Stimulated activated naive CD8-positive, alpha-beta T cell treated with anti-CD3 and anti-CD28 coated beads, Interleukin-15, amount 100 ng/mL, for 72 hours (primary cell): ENCODE results near the gene SP100.
"Not testable (repeated sequence)": the region's sequence is repeated elsewhere in the genome, so short reads cannot be mapped to it uniquely, and the experiment has no call there.

ENCODE experiments used
- ATAC-seq: fragments of 150-1000 bp; cut with Tn5 transposase; 2 replicates; pipeline ENCODE4 v1.10.0; 2021; ENCODE audit warnings: mild to moderate bottlenecking, moderate library complexity
- DNase-seq, 2 donors: peaks; one replicate each; pipeline ENCODE4 v3.0.0; 2021 to 2022
- H3K27ac Mint-ChIP-seq, 2 donors: one replicate each; pipeline ENCODE4 v1.8.0; 2022; ENCODE audit warnings: mild to moderate bottlenecking in 2 of 2, mixed read lengths in 2 of 2, moderate library complexity in 2 of 2
- H3K27me3 Mint-ChIP-seq: one replicate; pipeline ENCODE4 v1.8.0; 2022; ENCODE audit warnings: mixed read lengths
- H3K4me1 Mint-ChIP-seq: one replicate; pipeline ENCODE4 v1.8.0; 2022; ENCODE audit warnings: mild to moderate bottlenecking, mixed read lengths
- H3K4me3 Mint-ChIP-seq, 2 donors: one replicate each; pipeline ENCODE4 v1.8.0; 2022; ENCODE audit warnings: mild to moderate bottlenecking in 2 of 2, mixed read lengths in 2 of 2, moderate library complexity in 1 of 2
- H3K9me3 Mint-ChIP-seq, 2 donors: one replicate each; pipeline ENCODE4 v1.8.0; 2022; ENCODE audit warnings: mixed read lengths in 2 of 2

Gene SP100

DNA sequence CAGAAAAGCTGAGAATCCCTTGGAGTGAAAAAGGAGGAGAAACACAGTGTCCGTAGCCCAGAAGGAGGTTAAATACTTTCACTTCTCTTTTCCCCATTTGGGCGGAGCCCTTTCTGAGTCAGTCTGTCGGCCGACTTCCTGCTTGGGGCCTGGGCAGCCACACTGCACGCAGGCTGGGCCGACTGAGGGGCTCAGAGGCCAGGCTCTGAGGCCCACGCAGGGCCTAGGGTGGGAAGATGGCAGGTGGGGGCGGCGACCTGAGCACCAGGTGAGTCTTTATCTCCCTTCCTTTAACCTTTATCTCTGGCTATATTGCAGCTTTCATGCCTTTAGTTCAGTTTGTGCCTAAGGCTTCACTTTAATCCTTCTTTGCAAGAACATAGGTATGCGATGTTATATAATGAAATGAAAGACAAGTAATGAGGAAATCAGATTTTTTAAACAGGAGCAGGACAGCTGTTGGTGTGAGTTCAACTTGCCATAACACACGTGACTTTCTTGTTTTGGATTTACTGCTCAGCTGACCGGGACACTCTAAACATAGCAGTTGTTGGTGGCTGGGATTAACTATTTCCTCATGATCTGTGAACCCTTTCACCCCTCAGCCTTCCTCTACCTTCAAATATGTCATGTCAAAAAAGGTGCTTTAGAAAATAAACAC lies at the start of gene SP100:
Gene SP100, plus strand, starts transcription at position 141 of the 661 bp plus-strand sequence. Its CDS starts 96 bp downstream, at position 237.
- Mint-ChIP-seq H3K27me3 (no peaks in the 10 kb centered on the region), H3K27ac (peak within 1 kb of the TSS; percentile 99), H3K4me3 (peak within 1 kb of the TSS; percentile 93 to 95), H3K9me3 (no peaks in the 10 kb centered on the region), H3K4me1 (peaks cover 76% of the 10 kb centered on the region)
- DNase-seq (peak; percentile 83 to 87), ATAC-seq (peak; percentile 91)

DNA sequence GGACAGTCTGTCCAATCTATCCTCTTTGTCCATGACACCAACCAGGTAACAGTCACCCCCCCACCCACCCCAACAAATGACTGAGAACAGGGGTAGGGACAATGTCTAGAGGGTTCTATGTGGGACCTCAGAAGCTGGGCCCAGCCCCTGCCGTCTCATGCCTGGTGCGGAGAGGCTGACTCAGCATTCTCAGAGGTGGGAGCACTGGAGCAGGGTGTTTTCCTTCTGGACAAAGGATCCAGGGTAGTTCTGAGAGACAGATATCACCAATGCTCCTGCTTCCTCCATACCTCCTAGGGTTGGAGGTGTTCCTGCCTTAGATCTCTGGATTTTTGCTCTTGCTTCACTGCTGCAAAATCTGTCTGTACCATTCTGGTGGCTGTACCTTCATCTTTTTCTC lies 33.9 kb upstream of the SP100 start:
- Mint-ChIP-seq H3K27ac (no peak overlapping the region), H3K4me1 (peaks cover 7% of the 10 kb centered on the region), H3K9me3 (no peaks in the 10 kb centered on the region)

DNA sequence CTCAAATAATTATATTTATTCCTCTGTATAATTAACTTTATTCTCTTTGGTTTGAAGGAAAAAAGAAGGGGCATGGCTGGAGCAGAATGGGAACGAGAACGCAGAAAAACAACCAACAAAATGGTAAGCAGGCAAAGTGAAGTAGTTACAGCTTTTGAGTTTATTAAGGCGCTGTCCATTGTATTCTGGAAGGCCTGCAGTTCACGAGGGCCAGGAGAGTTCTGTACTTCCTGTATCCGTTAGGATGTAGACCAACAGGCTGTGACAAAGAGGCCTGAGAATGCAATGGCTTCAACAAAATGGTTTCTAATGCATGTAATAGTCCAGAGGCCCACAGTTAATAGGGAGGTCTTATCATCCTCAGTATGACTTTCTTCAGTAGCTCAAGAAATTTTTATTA lies 32.5 kb upstream of the SP100 start:
- Mint-ChIP-seq H3K27me3 (no peaks in the 10 kb centered on the region), H3K9me3 (no peaks in the 10 kb centered on the region), H3K27ac (no peak overlapping the region), H3K4me1 (peaks cover 2% of the 10 kb centered on the region), H3K4me3 (no peak overlapping the region)
- DNase-seq (no peak), ATAC-seq (no peak)

More for the DNA sequence above, 33.9 kb upstream of the SP100 start:
- no peak overlapping the region for H3K4me3 Mint-ChIP-seq
- no peaks in the 10 kb centered on the region for H3K27me3 Mint-ChIP-seq
- DNase-seq (no peak), ATAC-seq (no peak)

DNA sequence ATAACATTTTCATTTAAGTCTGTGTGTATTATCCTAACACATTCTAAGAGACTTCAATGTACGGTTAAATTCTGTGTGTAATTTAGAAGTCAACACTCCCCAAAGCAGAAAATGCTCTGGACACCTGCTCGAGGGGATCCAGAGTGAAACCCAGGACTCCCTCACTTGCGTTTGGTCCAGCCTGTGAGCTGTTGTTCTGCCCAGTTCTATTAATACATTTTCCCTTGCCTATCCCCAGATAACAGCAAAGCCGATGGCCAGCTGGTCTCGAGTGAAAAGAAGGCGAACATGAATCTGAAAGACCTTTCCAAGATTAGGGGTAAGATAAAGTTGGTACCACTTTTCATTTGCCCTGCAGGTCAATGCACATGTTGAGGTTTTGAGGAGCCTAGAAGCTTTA lies 31.0 kb upstream of the SP100 start:
- no peaks in the 10 kb centered on the region for H3K9me3 Mint-ChIP-seq
- no peak overlapping the region for H3K27ac Mint-ChIP-seq
- DNase-seq (no peak), ATAC-seq (no peak)
- H3K27me3 Mint-ChIP-seq: no peaks in the 10 kb centered on the region
- H3K4me3 Mint-ChIP-seq: no peak overlapping the region
- no peaks in the 10 kb centered on the region for H3K4me1 Mint-ChIP-seq

DNA sequence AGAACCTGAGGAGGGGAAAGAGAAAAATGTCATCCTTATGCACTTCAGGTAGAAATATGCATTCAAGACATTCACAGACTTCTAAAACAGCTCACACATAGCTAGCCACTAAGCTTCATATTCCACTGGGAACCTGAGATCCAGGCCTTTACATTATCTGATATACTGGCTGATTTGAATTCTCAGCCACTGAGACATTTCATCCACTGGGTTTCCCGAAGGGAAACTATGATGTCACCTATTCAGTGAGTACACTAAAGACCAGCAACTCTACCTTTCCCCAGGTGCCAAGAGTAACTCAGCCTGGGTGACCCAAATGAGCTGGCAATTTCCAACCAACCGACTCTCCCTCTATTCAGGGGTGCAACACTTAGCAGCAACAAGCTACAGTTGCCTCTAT lies 21.7 kb upstream of the SP100 start:
- no peak for ATAC-seq

DNA sequence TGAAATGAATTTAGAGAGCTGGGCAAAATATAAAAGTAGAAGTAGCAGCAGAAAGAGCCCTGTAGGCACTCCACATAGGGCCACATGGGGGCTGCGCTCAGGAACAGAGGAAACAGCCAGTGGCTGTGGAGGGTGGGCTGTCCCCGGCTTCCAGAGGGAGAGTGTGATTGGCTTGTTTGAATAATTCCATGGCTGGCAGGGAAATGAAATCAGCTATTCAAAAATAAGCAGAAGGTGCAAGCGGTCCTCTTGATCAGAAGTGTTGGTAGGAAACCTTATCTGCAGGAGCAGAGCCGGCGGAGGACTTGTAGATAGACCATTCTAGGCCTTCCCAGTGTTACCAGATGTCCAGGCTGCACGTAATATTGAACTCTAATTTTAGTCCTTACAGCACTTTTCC lies 17.3 kb upstream of the SP100 start:
- H3K27me3 Mint-ChIP-seq, ATAC-seq, DNase-seq, H3K4me1 Mint-ChIP-seq, H3K4me3 Mint-ChIP-seq, H3K9me3 Mint-ChIP-seq: not testable (repeated sequence)
- H3K27ac Mint-ChIP-seq: peak overlapping the region in 1 of 2 donors; percentile 92

More for the DNA sequence above, 21.7 kb upstream of the SP100 start:
- no peak for DNase-seq
- Mint-ChIP-seq H3K27ac (no peak overlapping the region), H3K4me1 (no peaks in the 10 kb centered on the region), H3K27me3 (no peaks in the 10 kb centered on the region), H3K9me3 (no peaks in the 10 kb centered on the region), H3K4me3 (no peak overlapping the region)

DNA sequence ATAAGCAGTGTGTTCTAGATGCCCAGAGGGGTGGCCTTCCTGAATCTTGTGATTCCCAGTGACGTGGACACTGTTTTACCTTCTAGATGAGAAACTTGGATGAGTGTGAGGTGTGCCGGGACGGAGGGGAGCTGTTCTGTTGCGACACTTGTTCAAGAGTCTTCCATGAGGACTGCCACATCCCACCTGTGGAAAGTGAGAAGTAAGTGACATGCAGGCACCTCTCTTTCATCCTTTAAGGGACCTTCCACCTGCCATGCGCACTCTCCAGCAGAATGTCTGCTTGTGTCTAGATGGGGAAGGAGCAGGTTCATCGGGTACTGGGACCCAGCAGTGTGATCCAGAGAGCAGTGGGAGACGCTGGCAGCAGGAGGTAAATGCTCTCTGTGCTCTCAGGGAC lies 16.0 kb upstream of the SP100 start:
- Mint-ChIP-seq H3K27ac (peak overlapping the region in 1 of 2 donors; percentile 55), H3K4me3 (no peak overlapping the region), H3K27me3 (no peaks in the 10 kb centered on the region), H3K9me3 (no peaks in the 10 kb centered on the region), H3K4me1 (no peaks in the 10 kb centered on the region)
- ATAC-seq (no peak), DNase-seq (no peak)

DNA sequence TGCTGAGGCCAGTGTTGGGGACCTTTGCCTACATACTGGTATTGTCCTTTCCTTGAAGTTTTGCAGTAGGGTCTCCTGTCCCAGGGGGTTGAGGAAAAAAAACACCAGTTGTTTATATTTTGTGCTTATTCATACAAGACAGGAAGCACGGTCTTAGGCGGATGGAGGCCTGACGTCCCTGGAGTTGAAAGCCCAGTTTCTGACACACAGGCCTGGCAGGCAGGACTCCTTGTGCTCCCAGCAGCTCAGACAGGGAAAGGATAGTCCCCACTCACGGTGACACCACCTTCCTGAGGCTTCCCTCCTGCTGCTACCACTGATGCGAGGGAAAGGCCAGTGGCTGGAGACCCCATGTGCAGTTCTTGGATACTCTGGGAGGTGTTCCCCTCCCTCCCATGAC lies 15.5 kb upstream of the SP100 start:
- Mint-ChIP-seq H3K4me1 (no peaks in the 10 kb centered on the region), H3K4me3 (no peak overlapping the region), H3K27me3 (no peaks in the 10 kb centered on the region), H3K27ac (no peak overlapping the region), H3K9me3 (no peaks in the 10 kb centered on the region)
- no peak for ATAC-seq
- DNase-seq: no peak

DNA sequence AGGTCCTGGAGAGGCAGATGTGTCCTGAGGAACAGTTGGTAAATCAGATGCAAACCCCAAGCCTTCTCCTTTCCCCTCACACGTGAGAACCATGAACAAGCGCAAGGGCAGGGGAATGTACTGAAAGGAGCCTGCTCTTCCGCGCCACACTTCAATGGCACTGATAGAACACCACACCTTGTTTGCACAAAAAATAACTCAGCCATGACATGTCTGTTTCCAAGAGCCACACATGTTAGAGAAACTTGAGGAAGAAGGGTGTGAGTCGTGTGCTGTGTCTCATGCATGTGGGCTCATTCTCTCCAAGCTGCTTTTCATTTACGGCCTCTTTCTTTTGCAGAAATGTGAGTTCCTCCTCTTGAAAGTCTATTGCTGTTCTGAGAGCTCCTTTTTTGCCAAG lies 15.0 kb upstream of the SP100 start:
- not testable (repeated sequence) for H3K4me3 Mint-ChIP-seq, H3K27me3 Mint-ChIP-seq, H3K9me3 Mint-ChIP-seq, DNase-seq, H3K4me1 Mint-ChIP-seq, ATAC-seq, H3K27ac Mint-ChIP-seq

DNA sequence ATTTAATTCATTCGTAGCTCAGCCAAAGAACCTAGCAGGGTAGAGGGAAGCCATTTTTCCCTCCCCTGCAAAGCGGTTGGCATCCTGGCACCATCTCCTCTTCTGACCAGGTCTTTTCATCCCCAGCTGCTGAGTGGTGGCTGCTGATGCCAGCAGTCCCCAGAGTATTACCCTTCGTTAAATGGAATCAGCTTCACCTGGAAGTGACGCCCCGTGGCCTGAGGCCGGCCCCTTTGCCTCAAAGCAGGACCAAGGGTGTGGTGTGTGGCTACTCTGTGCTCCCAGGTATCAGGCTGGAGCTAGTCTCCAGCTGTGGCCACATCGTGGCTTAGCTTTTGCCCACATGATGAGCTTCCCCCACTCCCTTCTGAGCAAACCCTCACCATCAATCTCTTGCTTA lies 12.3 kb upstream of the SP100 start:
- peaks cover 17% of the 10 kb centered on the region for H3K4me1 Mint-ChIP-seq
- H3K27me3 Mint-ChIP-seq: no peaks in the 10 kb centered on the region
- no peak overlapping the region for H3K4me3 Mint-ChIP-seq
- H3K27ac Mint-ChIP-seq: peak overlapping the region; percentile 29 to 64
- ATAC-seq (no peak), DNase-seq (no peak)
- H3K9me3 Mint-ChIP-seq: peaks cover 0 to 6% of the 10 kb centered on the region in 2 donors

DNA sequence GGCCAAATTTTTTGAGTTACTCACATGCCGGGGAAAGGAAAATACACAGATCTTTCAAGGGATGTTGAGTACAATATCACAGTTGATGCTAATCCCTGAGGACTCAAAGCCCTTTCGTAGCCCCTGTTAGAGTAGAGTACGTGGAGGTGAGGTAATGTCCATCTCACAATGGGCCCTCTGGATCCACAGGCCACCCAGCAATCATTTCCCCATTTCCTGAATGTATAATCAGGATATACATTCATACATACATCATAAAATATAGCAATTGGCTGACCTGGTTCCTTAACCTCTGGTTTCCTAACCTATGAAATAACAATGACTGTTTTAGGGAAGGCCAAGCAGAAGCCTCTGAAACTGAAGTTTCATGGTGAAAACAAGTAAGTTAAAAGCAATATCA lies 10.2 kb upstream of the SP100 start:
- DNase-seq (no peak), ATAC-seq (no peak)
- H3K27ac Mint-ChIP-seq: peak overlapping the region in 1 of 2 donors; percentile 42
- peaks cover 0 to 6% of the 10 kb centered on the region in 2 donors for H3K9me3 Mint-ChIP-seq
- H3K4me1 Mint-ChIP-seq: peaks cover 35% of the 10 kb centered on the region
- no peaks in the 10 kb centered on the region for H3K27me3 Mint-ChIP-seq
- no peak overlapping the region for H3K4me3 Mint-ChIP-seq

DNA sequence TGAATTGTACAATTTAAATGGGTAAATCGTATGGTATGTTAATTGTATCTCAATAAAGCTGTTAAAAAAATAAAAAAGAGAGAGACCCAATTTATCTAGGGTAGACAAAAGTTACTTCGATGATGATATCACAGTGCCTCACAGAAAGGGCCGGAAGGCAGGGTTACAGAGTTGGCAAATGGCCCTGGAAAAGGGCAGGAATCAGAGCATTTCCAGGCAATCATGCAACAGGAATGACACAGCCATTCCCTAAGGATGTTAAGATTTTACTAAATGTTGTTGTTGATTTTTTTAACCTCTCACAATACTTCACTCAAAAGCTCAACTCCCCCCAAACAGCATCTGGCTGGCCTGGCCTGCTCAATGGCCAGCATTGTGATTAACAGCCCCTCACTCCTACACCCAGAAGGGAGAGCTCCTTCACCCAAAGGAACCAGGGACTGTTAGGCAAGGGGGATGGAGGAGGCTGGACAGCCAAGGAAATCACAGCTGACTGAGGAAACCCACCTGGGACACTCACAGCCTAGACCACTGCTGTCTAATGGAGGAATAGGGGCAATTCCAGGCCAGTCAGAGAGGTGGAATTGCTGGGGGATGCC lies 7.7 kb upstream of the SP100 start:
- Mint-ChIP-seq H3K4me3 (no peak overlapping the region), H3K9me3 (peaks cover 0 to 6% of the 10 kb centered on the region in 2 donors), H3K27me3 (no peaks in the 10 kb centered on the region), H3K27ac (no peak overlapping the region), H3K4me1 (peaks cover 58% of the 10 kb centered on the region)
- ATAC-seq (no peak), DNase-seq (no peak)

DNA sequence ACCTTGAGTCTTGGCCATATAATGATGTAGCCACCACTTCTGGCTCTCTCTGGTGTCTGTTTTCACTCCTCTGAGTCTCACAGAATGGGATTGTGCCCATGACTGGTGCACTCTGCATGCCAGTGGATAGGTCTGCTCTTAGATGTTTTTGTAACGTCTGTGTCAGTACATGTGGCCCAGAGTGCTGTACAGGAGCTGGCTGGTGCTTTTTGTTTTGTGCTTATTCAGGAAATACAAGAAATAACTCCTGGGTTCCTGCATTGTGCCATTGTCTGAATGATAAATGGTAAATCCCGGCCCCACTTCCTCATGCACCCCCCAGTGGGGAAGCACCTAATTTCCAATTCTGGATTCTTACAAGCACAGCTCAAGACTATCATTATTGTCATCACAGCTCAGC lies 6.7 kb upstream of the SP100 start:
- not testable (repeated sequence) for H3K9me3 Mint-ChIP-seq, H3K27me3 Mint-ChIP-seq, ATAC-seq, DNase-seq, H3K4me3 Mint-ChIP-seq, H3K27ac Mint-ChIP-seq
- peaks cover 67% of the 10 kb centered on the region for H3K4me1 Mint-ChIP-seq

DNA sequence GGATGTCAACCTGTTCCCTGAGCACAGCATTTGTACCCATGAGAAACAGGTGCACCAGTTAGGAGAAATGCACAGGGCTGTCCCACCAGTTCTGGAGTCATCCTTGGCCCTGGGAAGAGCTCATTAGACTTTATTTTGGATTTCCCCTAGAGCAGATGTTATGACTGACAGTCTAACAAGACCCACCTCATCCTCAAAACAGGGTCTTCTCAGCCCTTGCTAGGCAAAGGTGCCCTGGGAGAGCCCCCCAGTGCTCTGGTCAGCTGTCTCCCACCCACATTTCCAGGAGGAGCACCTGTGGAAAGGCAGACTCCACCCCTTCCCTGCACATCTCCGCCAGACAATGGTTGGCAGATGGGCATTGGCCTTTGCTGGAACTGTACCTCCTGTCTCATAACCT lies 5.7 kb upstream of the SP100 start:
- Mint-ChIP-seq H3K9me3 (peaks cover 0 to 6% of the 10 kb centered on the region in 2 donors), H3K27me3 (no peaks in the 10 kb centered on the region), H3K4me1 (peaks cover 77% of the 10 kb centered on the region), H3K4me3 (peak overlapping the region in 1 of 2 donors; percentile 94), H3K27ac (peak overlapping the region in 1 of 2 donors; percentile 42)
- ATAC-seq (no peak), DNase-seq (no peak)

DNA sequence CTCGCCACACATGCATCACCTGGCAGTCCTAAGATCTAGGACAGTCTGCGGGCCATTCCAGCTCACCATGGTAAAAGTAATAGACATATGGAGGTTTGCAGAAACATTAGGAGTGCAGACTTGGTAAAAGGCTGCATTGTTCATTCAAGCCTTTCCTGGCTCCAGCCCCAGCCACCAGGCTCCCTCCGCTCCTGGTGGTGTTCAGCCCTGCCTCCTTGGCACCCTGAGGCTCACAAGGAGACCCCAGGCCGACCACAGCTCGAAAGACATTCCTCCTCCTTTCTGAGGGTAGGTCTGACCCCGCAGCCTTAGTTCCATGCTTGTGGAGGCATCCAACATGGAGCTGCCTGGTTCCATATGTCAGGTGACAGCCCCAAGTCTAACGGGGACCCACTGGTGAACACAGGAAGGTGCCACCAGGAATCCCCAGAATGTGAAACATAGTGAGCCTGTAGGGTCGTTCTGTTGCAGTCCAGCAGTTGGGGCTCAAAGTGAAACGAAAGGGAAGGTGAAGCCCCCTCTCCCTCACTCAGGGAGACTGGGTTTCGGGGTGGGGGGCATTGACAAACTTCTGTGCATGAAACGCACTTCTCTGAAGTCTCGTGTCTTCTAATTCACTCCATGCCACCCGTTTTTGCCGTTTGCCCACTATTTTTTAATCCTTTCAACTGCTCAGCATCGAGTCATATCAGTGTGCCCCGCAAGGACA lies 5.0 kb upstream of the SP100 start:
- no peak for ATAC-seq
- H3K27ac Mint-ChIP-seq: peak overlapping the region; percentile 98 to 99
- peaks cover 84% of the 10 kb centered on the region for H3K4me1 Mint-ChIP-seq
- H3K9me3 Mint-ChIP-seq: peaks cover 0 to 6% of the 10 kb centered on the region in 2 donors
- DNase-seq: no peak
- no peaks in the 10 kb centered on the region for H3K27me3 Mint-ChIP-seq
- peak overlapping the region; percentile 94 to 97 for H3K4me3 Mint-ChIP-seq
